K562 (cell line): ENCODE results near the gene SERINC5. TPM values are rescaled to one million over a fixed set of nuclear protein-coding genes. Genes with fewer than 3 reads are reported as not detected.

Experiments used
- ATAC-seq: fragments of 200-7000 bp; cut with Tn5 transposase; 3 replicates; pipeline ENCODE4 v1.9.1; 2020; ENCODE audit warnings: moderate library complexity
- BruUV-seq: library from RNA; stranded (reverse); fragments of 400-500 nt; replicated peaks from 2 replicates; lab custom pipeline; 2021; lab: Mats Ljungman, UMichigan
- CTCF ChIA-PET: fragments of 300-600 bp; formaldehyde crosslinking; extraction: SDS; loops from one replicate; lab custom pipeline; 2021; ENCODE audit warnings: low intra/inter-chr PET ratio; lab: Yijun Ruan, JAX
- POLR2A ChIA-PET: fragments of 300-600, 350-650 bp; sonication (Branson Sonifier 250); formaldehyde crosslinking; extraction: SDS; loops from one replicate; lab custom pipeline; 2021; ENCODE audit warnings: antibody characterized with exemption, inconsistent platforms; lab: Yijun Ruan, JAX
- DNase-seq, 4 experiments: peaks; one replicate each; pipeline versions ENCODE4 v3.0.0 to v3.0.0-alpha.2; 2011 to 2018; ENCODE audit warnings: low spot score in 3 of 4, mixed read lengths in 3 of 4; ENCODE audit errors: extremely low read depth in 1 of 4
- FAIRE-seq: peaks from 2 replicates; lab custom pipeline; 2011; peaks lifted over from hg19 to GRCh38; lab: Jason Lieb, UNC
- H2AFZ ChIP-seq: 2 replicates; pipeline ENCODE4 v1.6.0; 2011; ENCODE audit warnings: low read depth, low read length, control low read depth, inconsistent platforms
- H3K27ac ChIP-seq: fragments of 200-600 bp; 3 replicates; pipeline ENCODE4 v1.8.0; 2011; ENCODE audit warnings: low read depth, mild to moderate bottlenecking, control low read depth, inconsistent platforms, low read length, moderate library complexity, mixed read lengths; ENCODE audit errors: extremely low read depth
- H3K27me3 ChIP-seq, 2 experiments: fragments of 300-600 bp in 1 of 2; 2 replicates in 1 of 2; 3 replicates in 1 of 2; pipeline versions ENCODE4 v1.6.0 to v1.8.0; 2011; ENCODE audit warnings: inconsistent platforms in 2 of 2, low read length in 2 of 2, mild to moderate bottlenecking in 1 of 2, mixed read lengths in 1 of 2, moderate library complexity in 1 of 2; ENCODE audit not compliant: control insufficient read depth in 2 of 2, insufficient read depth in 2 of 2
- H3K36me3 ChIP-seq: fragments of 300-600 bp; 3 replicates; pipeline ENCODE4 v1.8.0; 2011; ENCODE audit warnings: mild to moderate bottlenecking, low read length, inconsistent platforms; ENCODE audit not compliant: control insufficient read depth, insufficient read depth
- H3K4me1 ChIP-seq, 2 experiments: fragments of 200-600 bp in 1 of 2; replicated peaks in 1 of 2; 2 replicates in 1 of 2; 3 replicates in 1 of 2; pipeline versions ENCODE4 v1.5.1 to v1.8.0; 2011; ENCODE audit warnings: inconsistent platforms in 2 of 2, low read length in 2 of 2, mild to moderate bottlenecking in 1 of 2, mixed read lengths in 1 of 2, moderate library complexity in 1 of 2; ENCODE audit not compliant: control insufficient read depth in 2 of 2, insufficient read depth in 2 of 2
- H3K4me2 ChIP-seq: 2 replicates; pipeline ENCODE4 v1.6.1; 2011; ENCODE audit warnings: low read length, control low read depth, inconsistent platforms, mixed read lengths; ENCODE audit not compliant: insufficient read depth
- H3K4me3 ChIP-seq: fragments of 200-600 bp; sonication (generic), shearing (Covaris generic); 2 replicates; pipeline ENCODE4 v1.5.1; 2016; ENCODE audit warnings: control low read depth, inconsistent platforms
- H3K79me2 ChIP-seq: fragments of 200-600 bp; 3 replicates; pipeline ENCODE4 v1.8.0; 2011; ENCODE audit warnings: low read length, inconsistent platforms; ENCODE audit not compliant: control insufficient read depth, insufficient read depth
- H3K9ac ChIP-seq, 2 experiments: 2 replicates each; pipeline versions ENCODE4 v1.6.0 to v1.6.1; 2011; ENCODE audit warnings: low read depth in 2 of 2, low read length in 2 of 2, control low read depth in 1 of 2, inconsistent platforms in 1 of 2, mild to moderate bottlenecking in 1 of 2, mixed read lengths in 1 of 2; ENCODE audit not compliant: insufficient read depth in 1 of 2
- H3K9me1 ChIP-seq: one replicate; pipeline ENCODE4 v1.6.0; 2011; ENCODE audit warnings: inconsistent platforms, mild to moderate bottlenecking, low read length, moderate library complexity; ENCODE audit not compliant: control insufficient read depth, insufficient read depth
- H3K9me3 ChIP-seq: replicated peaks from 2 replicates; pipeline ENCODE4 v1.5.1; 2011; ENCODE audit warnings: low read depth, low read length, inconsistent platforms; ENCODE audit not compliant: control insufficient read depth, insufficient read depth
- H4K20me1 ChIP-seq: replicated peaks from 2 replicates; pipeline ENCODE4 v1.6.1; 2011; ENCODE audit warnings: low read length, inconsistent platforms, mixed read lengths; ENCODE audit not compliant: control insufficient read depth, insufficient read depth
- CC2D1A ChIP-seq: fragments of 450-650 bp; IDR thresholded peaks from 2 replicates; pipeline ENCODE4 v1.6.1; 2017; ENCODE audit warnings: mild to moderate bottlenecking
- DMBX1 ChIP-seq: fragments of 250-450 bp; sonication (Bioruptor Pico); IDR thresholded peaks from 2 replicates; pipeline ENCODE4 v1.8.0; 2022; ENCODE audit warnings: inconsistent platforms, mild to moderate bottlenecking, moderate library complexity, borderline replicate concordance
- HLTF ChIP-seq: fragments of 450-650 bp; IDR thresholded peaks from 2 replicates; pipeline ENCODE4 v1.6.1; 2016
- NFRKB ChIP-seq: fragments of 450-650 bp; IDR thresholded peaks from 2 replicates; pipeline ENCODE4 v1.6.1; 2016; ENCODE audit warnings: low read depth
- PCBP2 ChIP-seq: fragments of 200-400 bp; formaldehyde crosslinking; IDR thresholded peaks from 2 replicates; pipeline ENCODE4 v1.6.1; 2018; ENCODE audit warnings: low read length, low read depth, mild to moderate bottlenecking, moderate library complexity; ENCODE audit not compliant: poor library complexity, severe bottlenecking
- POLR3G ChIP-seq: IDR thresholded peaks from 2 replicates; pipeline ENCODE4 v1.6.1; 2011; ENCODE audit not compliant: insufficient read length, insufficient replicate concordance; ENCODE audit errors: extremely low read depth
- RCOR1 ChIP-seq, 2 experiments: IDR thresholded peaks; 2 replicates each; pipeline ENCODE4 v1.6.1; 2012; ENCODE audit warnings: low read depth in 2 of 2, low read length in 2 of 2, borderline replicate concordance in 1 of 2, improper control_type of control experiment in 1 of 2
- WGBS: fragments of 100-300 bp; shearing (Covaris generic); methylation state at CpG from one replicate; pipeline ENCODE4 v1.1.6; 2016; ENCODE audit warnings: low coverage, mixed read lengths; ENCODE audit not compliant: insufficient coverage; ENCODE audit errors: missing lambda C conversion rate; 5-methylcytosine and 5-hydroxymethylcytosine counted together
- in situ Hi-C: fragments of 300-500 bp; cut with MboI; formaldehyde crosslinking; loops from 4 replicates; pipeline ENCODE4 v1.15.0; 2018; ENCODE audit warnings: inconsistent platforms, mixed read lengths
- intact Hi-C: fragments of 100-400 bp; cut with micrococcal nuclease; formaldehyde crosslinking; loops from 2 replicates; pipeline ENCODE4 v1.14.2; 2022
- polyA plus RNA-seq, 8 experiments: library from polyadenylated mRNA; depleted of rRNA in 4 of 8; stranded (reverse) in 5 of 8; unstranded in 3 of 8; fragments of >200 nt; fragmentation: Nextera tagmentation in 2 of 8; fragmentation: Illumina TruSeq in 1 of 8; extraction: Ambion mirVana in 2 of 8; extraction: Trizol in 1 of 8; gene quantifications; 2 replicates each; pipeline versions ENCODE4 v1.2.1 to v1.2.3, GENCODE V29; 2011 to 2014; ENCODE audit warnings: inconsistent platforms in 1 of 8, missing spikeins in 1 of 8
- total RNA-seq, 7 experiments: library from RNA; depleted of rRNA in 6 of 7; stranded (reverse); fragments of >200 nt in 6 of 7; fragmentation: Illumina TruSeq in 2 of 7; extraction: Trizol in 2 of 7; gene quantifications; 2 replicates each; pipeline versions ENCODE4 v1.2.1 to v1.2.3, GENCODE V29; 2011 to 2021; ENCODE audit warnings: low replicate concordance in 1 of 7
- TF ChIP-seq, protein P1 (sequence below), 2 experiments: fragments of 450-650 bp; IDR thresholded peaks; 2 replicates each; pipeline ENCODE4 v1.6.1; 2016
- TF ChIP-seq, protein P2 (sequence below): fragments of 450-650 bp; IDR thresholded peaks from 2 replicates; pipeline ENCODE4 v1.6.1; 2014; ENCODE audit warnings: low read depth, mild to moderate bottlenecking, moderate library complexity, borderline replicate concordance

The SERINC5 gene
- total and polyA plus RNA-seq, 9 of the 15 experiments (the other 6 are each of a cell fraction or from before 2014, with no cell fraction given): 1.4 to 7.9 (median 3.7) TPM

DNA sequence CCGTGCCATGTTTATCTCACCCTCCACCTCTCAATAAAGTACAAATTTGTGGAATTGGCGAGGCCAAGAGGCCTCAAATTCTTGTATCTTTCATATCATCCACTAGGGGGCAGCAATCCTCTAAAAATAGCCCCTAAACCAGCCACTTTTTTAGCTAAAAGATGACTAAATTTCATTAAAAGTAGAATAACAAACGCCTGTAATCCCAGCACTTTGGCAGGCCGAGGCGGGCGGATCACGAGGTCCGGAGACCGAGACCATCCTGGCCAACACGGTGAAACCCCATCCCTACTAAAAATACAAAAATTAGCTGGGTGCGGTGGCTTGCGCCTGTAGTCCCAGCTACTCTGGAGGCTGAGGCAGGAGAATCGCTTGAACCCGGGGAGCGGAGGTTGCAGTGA is 164.1 kb downstream of the SERINC5 start (continued):
- TF ChIP-seq CC2D1A: 0 out of 2 replicates have a peak, but pooled peaks have one; percentile 54

DNA sequence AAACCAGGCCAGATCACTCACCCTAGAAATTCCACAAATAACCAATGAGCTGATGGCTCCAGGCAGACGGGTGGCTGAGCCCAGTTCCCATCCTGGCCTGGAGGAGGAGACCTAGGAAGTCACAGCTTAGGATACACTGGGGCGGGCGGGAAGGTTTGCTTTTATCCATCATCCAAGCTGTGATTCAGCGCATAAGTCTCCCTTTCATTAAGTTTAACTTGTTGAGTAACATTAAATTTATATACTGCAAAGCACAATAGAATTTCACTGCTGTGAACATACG is 165.0 kb downstream of the SERINC5 start:
- H3K4me3 ChIP-seq: no peak overlapping the region
- no TSS peak for BruUV-seq
- no peak overlapping the region for H2AFZ ChIP-seq
- CTCF ChIA-PET: interaction anchor here (1.2 to 3.5 kb wide), 5 partner anchors 184 to 1104 kb away, joined by 5 to 41 read pairs (median 7); no protein-coding TSS in a partner anchor
- H3K27me3 ChIP-seq: peaks cover 0 to 5% of the 10 kb centered on the region in 2 experiments; a peak in 1 of 5 replicates
- FAIRE-seq: no peak
- POLR2A ChIA-PET: no interaction called here
- in situ Hi-C loops (loop anchor here (5.0 kb wide), 1 partner anchor 206 kb away; no protein-coding TSS in a partner anchor), intact Hi-C loops (loop anchor here (1.0 to 10.0 kb wide), 4 partner anchors 114 to 1104 kb away; no protein-coding TSS in a partner anchor)
- no peak for DNase-seq
- H3K4me1 ChIP-seq: no peaks in the 10 kb centered on the region
- no peak overlapping the region for H3K4me2 ChIP-seq
- H3K36me3 ChIP-seq: no peaks in the 10 kb centered on the region
- H3K9me3 ChIP-seq: no peaks in the 10 kb centered on the region
- H3K27ac ChIP-seq: no peak overlapping the region
- no peak for ATAC-seq
- no peak for TF ChIP-seq POLR3G
- no peak for TF ChIP-seq RCOR1 (IDR thresholded peaks at IDR 0.05; ENCODE audit: borderline replicate concordance in 1 of 2, low read depth in 2 of 2, low read length in 2 of 2)
- no peak for TF ChIP-seq NFRKB
- TF ChIP-seq, protein P1, sequence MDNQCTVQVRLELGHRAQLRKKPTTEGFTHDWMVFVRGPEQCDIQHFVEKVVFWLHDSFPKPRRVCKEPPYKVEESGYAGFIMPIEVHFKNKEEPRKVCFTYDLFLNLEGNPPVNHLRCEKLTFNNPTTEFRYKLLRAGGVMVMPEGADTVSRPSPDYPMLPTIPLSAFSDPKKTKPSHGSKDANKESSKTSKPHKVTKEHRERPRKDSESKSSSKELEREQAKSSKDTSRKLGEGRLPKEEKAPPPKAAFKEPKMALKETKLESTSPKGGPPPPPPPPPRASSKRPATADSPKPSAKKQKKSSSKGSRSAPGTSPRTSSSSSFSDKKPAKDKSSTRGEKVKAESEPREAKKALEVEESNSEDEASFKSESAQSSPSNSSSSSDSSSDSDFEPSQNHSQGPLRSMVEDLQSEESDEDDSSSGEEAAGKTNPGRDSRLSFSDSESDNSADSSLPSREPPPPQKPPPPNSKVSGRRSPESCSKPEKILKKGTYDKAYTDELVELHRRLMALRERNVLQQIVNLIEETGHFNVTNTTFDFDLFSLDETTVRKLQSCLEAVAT (IDR thresholded peaks at IDR 0.05): no peak
- TF ChIP-seq PCBP2: no peak
- no peak for TF ChIP-seq HLTF
- TF ChIP-seq DMBX1: no peak
- TF ChIP-seq, protein P2, sequence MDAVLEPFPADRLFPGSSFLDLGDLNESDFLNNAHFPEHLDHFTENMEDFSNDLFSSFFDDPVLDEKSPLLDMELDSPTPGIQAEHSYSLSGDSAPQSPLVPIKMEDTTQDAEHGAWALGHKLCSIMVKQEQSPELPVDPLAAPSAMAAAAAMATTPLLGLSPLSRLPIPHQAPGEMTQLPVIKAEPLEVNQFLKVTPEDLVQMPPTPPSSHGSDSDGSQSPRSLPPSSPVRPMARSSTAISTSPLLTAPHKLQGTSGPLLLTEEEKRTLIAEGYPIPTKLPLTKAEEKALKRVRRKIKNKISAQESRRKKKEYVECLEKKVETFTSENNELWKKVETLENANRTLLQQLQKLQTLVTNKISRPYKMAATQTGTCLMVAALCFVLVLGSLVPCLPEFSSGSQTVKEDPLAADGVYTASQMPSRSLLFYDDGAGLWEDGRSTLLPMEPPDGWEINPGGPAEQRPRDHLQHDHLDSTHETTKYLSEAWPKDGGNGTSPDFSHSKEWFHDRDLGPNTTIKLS: no peak
- H3K79me2 ChIP-seq: no peaks in the 10 kb centered on the region
- no peaks in the 10 kb centered on the region for H4K20me1 ChIP-seq
- H3K9ac ChIP-seq: no peak overlapping the region
- WGBS: 53% methylated on average over 5 of the region's 5 CpGs
- H3K9me1 ChIP-seq: no peaks in the 10 kb centered on the region
